ENCODE data around the gene SPDYE5.
"Not testable (repeated sequence)": the region's sequence is repeated elsewhere in the genome, so short reads cannot be mapped to it uniquely, and the experiment has no call there.

- not testable (repeated sequence) for TF ChIP-seq HNF4A (conservative IDR thresholded peaks at IDR 0.05); JUND (IDR thresholded peaks at IDR 0.05); CTCF (IDR thresholded peaks at IDR 0.05; ENCODE audit: low read depth, low read length, missing input control); YY1 (IDR thresholded peaks at IDR 0.05); RXRA (IDR thresholded peaks at IDR 0.05); SP1 (IDR thresholded peaks at IDR 0.05); GABPA (IDR thresholded peaks at IDR 0.05 in 1 of 2, conservative IDR thresholded peaks at IDR 0.05 in 1 of 2)
- TF ChIP-seq, protein P1, sequence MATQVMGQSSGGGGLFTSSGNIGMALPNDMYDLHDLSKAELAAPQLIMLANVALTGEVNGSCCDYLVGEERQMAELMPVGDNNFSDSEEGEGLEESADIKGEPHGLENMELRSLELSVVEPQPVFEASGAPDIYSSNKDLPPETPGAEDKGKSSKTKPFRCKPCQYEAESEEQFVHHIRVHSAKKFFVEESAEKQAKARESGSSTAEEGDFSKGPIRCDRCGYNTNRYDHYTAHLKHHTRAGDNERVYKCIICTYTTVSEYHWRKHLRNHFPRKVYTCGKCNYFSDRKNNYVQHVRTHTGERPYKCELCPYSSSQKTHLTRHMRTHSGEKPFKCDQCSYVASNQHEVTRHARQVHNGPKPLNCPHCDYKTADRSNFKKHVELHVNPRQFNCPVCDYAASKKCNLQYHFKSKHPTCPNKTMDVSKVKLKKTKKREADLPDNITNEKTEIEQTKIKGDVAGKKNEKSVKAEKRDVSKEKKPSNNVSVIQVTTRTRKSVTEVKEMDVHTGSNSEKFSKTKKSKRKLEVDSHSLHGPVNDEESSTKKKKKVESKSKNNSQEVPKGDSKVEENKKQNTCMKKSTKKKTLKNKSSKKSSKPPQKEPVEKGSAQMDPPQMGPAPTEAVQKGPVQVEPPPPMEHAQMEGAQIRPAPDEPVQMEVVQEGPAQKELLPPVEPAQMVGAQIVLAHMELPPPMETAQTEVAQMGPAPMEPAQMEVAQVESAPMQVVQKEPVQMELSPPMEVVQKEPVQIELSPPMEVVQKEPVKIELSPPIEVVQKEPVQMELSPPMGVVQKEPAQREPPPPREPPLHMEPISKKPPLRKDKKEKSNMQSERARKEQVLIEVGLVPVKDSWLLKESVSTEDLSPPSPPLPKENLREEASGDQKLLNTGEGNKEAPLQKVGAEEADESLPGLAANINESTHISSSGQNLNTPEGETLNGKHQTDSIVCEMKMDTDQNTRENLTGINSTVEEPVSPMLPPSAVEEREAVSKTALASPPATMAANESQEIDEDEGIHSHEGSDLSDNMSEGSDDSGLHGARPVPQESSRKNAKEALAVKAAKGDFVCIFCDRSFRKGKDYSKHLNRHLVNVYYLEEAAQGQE (IDR thresholded peaks at IDR 0.05), result not testable (repeated sequence)
These were observed 31.6 kb upstream of the SPDYE5 start for GRCh38 chr7:75460541-75460940.
